Keratinocyte (primary cell): ENCODE measurements around the gene TNFSF13B.

Experiments used
- CTCF ChIP-seq, 3 experiments: IDR thresholded peaks in 1 of 3; conservative IDR thresholded peaks in 1 of 3; optimal IDR thresholded peaks in 1 of 3; 2 replicates in 2 of 3; 3 replicates in 1 of 3; pipeline versions ENCODE3 to v1.5.1; 2011; ENCODE audit warnings: low read length in 3 of 3, mild to moderate bottlenecking in 3 of 3, moderate library complexity in 2 of 3, control low read depth in 1 of 3, inconsistent platforms in 1 of 3; ENCODE audit not compliant: insufficient read depth in 2 of 3; ENCODE audit errors: extremely low read depth in 1 of 3
- EZH2 ChIP-seq: IDR thresholded peaks from one replicate; pipeline ENCODE4 v1.6.1; 2012; ENCODE audit warnings: inconsistent platforms, mild to moderate bottlenecking, low read length, moderate library complexity

DNA sequence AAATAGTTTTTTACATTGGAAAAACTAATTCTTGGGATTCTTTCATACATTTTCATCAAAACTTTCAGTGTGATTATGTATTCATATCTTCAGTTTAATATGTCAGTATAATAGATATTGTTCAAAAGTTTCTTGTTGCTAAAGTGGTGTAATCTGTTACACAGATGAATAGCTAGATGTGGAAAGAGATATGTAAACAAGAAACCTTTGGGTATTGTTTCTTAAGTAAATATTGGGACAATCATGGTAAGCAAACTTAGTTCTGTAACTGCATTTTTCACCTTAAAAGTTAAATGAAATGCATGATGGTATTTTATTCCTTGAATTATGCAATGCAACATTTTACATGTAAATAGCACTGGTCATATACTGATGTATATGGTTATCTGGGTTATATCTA lies 39.1 kb upstream of the TNFSF13B start:
- no peak for TF ChIP-seq CTCF (optimal IDR thresholded peaks at IDR 0.05 in 1 of 3, IDR thresholded peaks at IDR 0.05 in 1 of 3, conservative IDR thresholded peaks at IDR 0.05 in 1 of 3; ENCODE audit: extremely low read depth in 1 of 3, insufficient read depth in 2 of 3, low read length in 3 of 3)
- TF ChIP-seq EZH2: no peak
